Activated CD4-positive, alpha-beta memory T cell treated with anti-CD3 and anti-CD28 coated beads for 36 hours (primary cell): Measurements from ENCODE around the gene CDON. TPM values are rescaled to one million over a fixed set of nuclear protein-coding genes. Genes with fewer than 3 reads are reported as not detected.
"Not testable (repeated sequence)": the region's sequence is repeated elsewhere in the genome, so short reads cannot be mapped to it uniquely, and the experiment has no call there.

ENCODE experiments used
- CTCF ChIA-PET: fragments of 350-600 bp; sonication (Branson Sonifier 250); formaldehyde crosslinking; loops from one replicate; lab custom pipeline; 2021; ENCODE audit warnings: antibody characterized with exemption, inconsistent platforms; lab: Charles Lee
- POLR2A ChIA-PET: fragments of 350-600 bp; sonication (Branson Sonifier 250); formaldehyde crosslinking; loops from one replicate; lab custom pipeline; 2021; ENCODE audit warnings: antibody characterized with exemption; lab: Charles Lee
- DNase-seq: peaks from one replicate; pipeline ENCODE4 v3.0.0-alpha.2; 2020
- H3K27ac Mint-ChIP-seq: one replicate; pipeline ENCODE4 v1.8.0; 2021; ENCODE audit warnings: mixed read lengths
- H3K27me3 Mint-ChIP-seq: one replicate; pipeline ENCODE4 v1.8.0; 2021; ENCODE audit warnings: mixed read lengths
- H3K36me3 Mint-ChIP-seq: one replicate; pipeline ENCODE4 v1.8.0; 2021; ENCODE audit warnings: mixed read lengths
- H3K4me1 Mint-ChIP-seq: one replicate; pipeline ENCODE4 v1.8.0; 2021; ENCODE audit warnings: low read depth, mixed read lengths
- H3K4me3 Mint-ChIP-seq: one replicate; pipeline ENCODE4 v1.8.0; 2021; ENCODE audit warnings: mild to moderate bottlenecking, mixed read lengths
- H3K9me3 Mint-ChIP-seq: one replicate; pipeline ENCODE4 v1.8.0; 2021; ENCODE audit warnings: mixed read lengths
- intact Hi-C: fragments of 100-400 bp; cut with micrococcal nuclease; formaldehyde crosslinking; loops from one replicate; pipeline ENCODE4 v1.15.1; 2023
- total RNA-seq, 2 experiments: library from RNA; stranded (reverse); gene quantifications; one replicate each; pipeline ENCODE4 v1.2.3, GENCODE V29; 2021

Gene CDON
- total RNA-seq, 2 experiments from 2014 or later, result 2.5 to 2.7 TPM

DNA sequence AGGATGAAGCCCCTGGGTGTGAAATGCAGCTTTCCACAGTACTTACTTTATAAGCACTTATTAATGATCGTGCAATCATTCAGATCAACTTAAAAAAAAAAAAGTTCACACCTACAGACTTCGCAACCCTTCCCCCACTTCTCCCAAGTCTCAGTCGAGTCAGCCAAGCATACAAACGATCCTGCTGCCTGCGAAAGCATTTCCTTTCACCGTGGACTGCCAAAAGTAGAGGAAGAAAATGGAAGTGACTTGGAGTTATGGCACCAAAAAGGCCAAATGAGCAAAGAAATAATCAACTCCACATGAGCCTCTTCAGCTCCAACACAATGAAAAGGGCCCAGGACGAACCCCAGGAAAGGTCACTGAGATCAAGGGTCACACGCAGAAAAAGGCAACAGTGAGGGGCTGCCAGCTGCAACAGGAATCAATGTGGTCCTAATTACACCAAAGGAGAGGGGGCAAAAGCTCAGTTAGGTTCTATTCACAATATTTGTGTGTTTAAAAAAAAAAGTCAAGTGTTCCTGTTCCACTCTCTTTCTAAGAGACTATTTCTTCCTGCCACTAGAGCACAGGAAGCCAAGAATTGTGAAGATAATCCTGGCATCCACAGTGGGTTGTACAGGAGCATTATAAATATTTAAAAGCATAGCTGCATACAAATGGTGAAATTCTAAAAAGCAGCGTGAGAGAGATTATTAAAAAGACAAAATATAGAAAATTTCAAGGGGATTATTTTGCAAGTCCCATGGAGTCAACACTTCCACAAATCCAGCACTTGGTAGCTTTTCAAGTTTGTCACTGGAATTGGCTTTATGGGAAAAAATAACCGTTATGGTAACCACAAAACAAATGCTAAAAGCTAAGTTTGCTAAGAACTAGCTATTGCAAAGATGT lies 28.4 kb downstream of the CDON start:
- no peak for DNase-seq
- Mint-ChIP-seq H3K27ac (no peak overlapping the region), H3K4me3 (no peak overlapping the region), H3K36me3 (no peaks in the 10 kb centered on the region), H3K27me3 (no peaks in the 10 kb centered on the region), H3K9me3 (no peaks in the 10 kb centered on the region), H3K4me1 (no peaks in the 10 kb centered on the region)
- ChIA-PET CTCF (no interaction called here), POLR2A (no interaction called here)
- intact Hi-C loops, result no loop called here

DNA sequence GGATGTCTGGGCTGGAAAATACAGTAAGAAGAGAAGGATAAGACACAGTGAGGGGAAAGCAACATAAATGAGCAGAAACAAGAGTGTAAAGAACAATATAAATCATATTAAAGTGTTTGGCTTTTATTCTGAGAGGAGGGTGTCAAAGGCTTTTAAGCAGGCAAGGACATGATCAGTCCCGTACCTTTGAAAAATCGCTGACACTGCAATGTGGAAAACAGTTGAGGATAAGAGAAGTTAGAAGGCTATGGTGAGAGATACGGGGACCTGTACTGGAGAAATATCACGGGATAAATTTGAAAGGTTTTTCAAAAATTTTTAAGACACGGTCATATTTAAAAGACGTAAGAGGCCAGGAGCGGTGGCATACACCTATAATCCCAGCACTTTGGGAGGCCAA lies 30.3 kb downstream of the CDON start:
- no peaks in the 10 kb centered on the region for H3K27me3 Mint-ChIP-seq
- no peaks in the 10 kb centered on the region for H3K9me3 Mint-ChIP-seq
- H3K27ac Mint-ChIP-seq, result no peak overlapping the region
- no peak overlapping the region for H3K4me3 Mint-ChIP-seq
- no peak for DNase-seq
- H3K36me3 Mint-ChIP-seq, result no peaks in the 10 kb centered on the region
- intact Hi-C loops, result no loop called here
- H3K4me1 Mint-ChIP-seq, result no peaks in the 10 kb centered on the region
- POLR2A ChIA-PET, result no interaction called here
- CTCF ChIA-PET, result no interaction called here

GRCh38 chr11:126029805-126030204 lies 32.9 kb downstream of the CDON start:
- H3K4me1 Mint-ChIP-seq, result no peaks in the 10 kb centered on the region
- no peaks in the 10 kb centered on the region for H3K9me3 Mint-ChIP-seq
- POLR2A ChIA-PET, result no interaction called here
- DNase-seq, result no peak
- no peak overlapping the region for H3K4me3 Mint-ChIP-seq
- intact Hi-C loops, result no loop called here
- no peak overlapping the region for H3K27ac Mint-ChIP-seq
- CTCF ChIA-PET, result no interaction called here
- no peaks in the 10 kb centered on the region for H3K27me3 Mint-ChIP-seq
- no peaks in the 10 kb centered on the region for H3K36me3 Mint-ChIP-seq

DNA sequence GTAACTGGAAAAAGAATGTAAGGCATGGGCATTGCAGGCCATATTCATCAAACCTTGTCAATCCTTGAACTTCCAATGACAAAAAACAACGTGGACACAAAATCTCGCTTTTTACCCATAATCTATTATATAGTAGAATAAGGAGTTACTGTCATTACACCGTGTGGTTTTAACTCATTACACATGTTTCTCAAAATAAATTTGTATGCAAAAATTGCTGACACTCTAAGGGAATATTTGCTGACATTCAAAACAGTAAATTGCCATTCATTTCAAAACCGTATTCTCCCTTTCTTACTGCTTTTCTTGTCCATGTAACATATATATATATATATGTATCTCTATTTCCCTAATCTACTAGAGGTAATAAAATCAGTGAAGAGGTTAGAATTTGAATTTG lies 33.4 kb downstream of the CDON start:
- H3K27me3 Mint-ChIP-seq, result no peaks in the 10 kb centered on the region
- no peaks in the 10 kb centered on the region for H3K9me3 Mint-ChIP-seq
- intact Hi-C loops, result no loop called here
- no peak overlapping the region for H3K27ac Mint-ChIP-seq
- ChIA-PET POLR2A (no interaction called here), CTCF (no interaction called here)
- DNase-seq, result no peak
- no peaks in the 10 kb centered on the region for H3K4me1 Mint-ChIP-seq
- H3K36me3 Mint-ChIP-seq, result no peaks in the 10 kb centered on the region
- H3K4me3 Mint-ChIP-seq, result no peak overlapping the region

- H3K4me1 Mint-ChIP-seq, intact Hi-C loops, H3K9me3 Mint-ChIP-seq, CTCF ChIA-PET, H3K27ac Mint-ChIP-seq, H3K4me3 Mint-ChIP-seq, POLR2A ChIA-PET, H3K36me3 Mint-ChIP-seq, DNase-seq, H3K27me3 Mint-ChIP-seq: not testable (repeated sequence)
Measured at GRCh38 chr11:126028534-126028933, 34.1 kb downstream of the CDON start.

DNA sequence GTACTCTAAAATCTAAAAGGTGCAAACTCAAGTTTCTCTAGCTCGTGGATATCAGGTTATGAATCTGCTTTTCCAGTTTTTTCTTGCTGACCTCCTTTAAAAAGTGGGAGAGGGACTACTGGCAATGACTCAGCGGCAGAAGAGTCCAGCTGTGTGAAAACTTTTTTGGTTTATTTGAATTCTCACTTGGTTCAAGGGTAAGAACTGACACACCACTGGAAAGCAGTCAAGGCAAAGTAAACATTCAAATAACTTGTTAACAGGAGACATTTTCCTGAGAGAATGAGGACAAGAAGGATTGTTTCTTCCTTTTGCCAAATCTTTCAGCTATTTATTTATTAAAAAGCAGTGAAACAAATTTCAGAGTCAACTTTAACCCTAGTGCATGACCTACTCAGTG lies 36.1 kb downstream of the CDON start:
- Mint-ChIP-seq H3K27ac (no peak overlapping the region), H3K36me3 (no peaks in the 10 kb centered on the region), H3K4me3 (no peak overlapping the region), H3K4me1 (no peaks in the 10 kb centered on the region), H3K27me3 (no peaks in the 10 kb centered on the region), H3K9me3 (no peaks in the 10 kb centered on the region)
- CTCF ChIA-PET, result no interaction called here
- intact Hi-C loops, result no loop called here
- DNase-seq, result no peak
- POLR2A ChIA-PET, result no interaction called here

- Mint-ChIP-seq H3K27ac (no peak overlapping the region), H3K4me1 (no peaks in the 10 kb centered on the region), H3K27me3 (no peaks in the 10 kb centered on the region), H3K9me3 (no peaks in the 10 kb centered on the region), H3K36me3 (no peaks in the 10 kb centered on the region), H3K4me3 (no peak overlapping the region)
- DNase-seq, result no peak
- POLR2A ChIA-PET, result no interaction called here
- intact Hi-C loops, result no loop called here
- CTCF ChIA-PET, result no interaction called here
Measured at GRCh38 chr11:126025822-126026221, 36.8 kb downstream of the CDON start.

DNA sequence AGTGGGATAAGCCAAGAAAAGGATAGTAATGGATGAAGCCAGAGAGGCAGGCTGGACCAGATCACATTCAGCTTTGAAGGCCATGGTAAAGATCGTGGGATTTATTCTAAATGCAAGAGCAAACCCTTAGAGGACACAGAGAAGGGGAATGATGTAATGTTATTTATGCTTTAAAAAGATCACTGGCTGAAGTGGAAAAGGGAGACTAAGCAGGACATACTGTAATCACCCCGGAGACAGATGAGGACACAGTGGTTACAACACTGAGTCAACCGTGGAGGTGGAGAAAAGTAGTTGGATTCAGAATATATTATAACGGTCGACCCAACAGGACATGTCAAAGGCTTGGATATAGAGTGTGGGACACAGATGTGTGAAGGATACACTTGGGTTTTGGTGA lies 38.5 kb downstream of the CDON start:
- no peaks in the 10 kb centered on the region for H3K27me3 Mint-ChIP-seq
- no peak overlapping the region for H3K4me3 Mint-ChIP-seq
- ChIA-PET POLR2A (no interaction called here), CTCF (no interaction called here)
- DNase-seq, result no peak
- no peaks in the 10 kb centered on the region for H3K4me1 Mint-ChIP-seq
- intact Hi-C loops, result no loop called here
- H3K27ac Mint-ChIP-seq, result no peak overlapping the region
- peaks cover under 1% of the 10 kb centered on the region for H3K36me3 Mint-ChIP-seq
- H3K9me3 Mint-ChIP-seq, result no peaks in the 10 kb centered on the region

DNA sequence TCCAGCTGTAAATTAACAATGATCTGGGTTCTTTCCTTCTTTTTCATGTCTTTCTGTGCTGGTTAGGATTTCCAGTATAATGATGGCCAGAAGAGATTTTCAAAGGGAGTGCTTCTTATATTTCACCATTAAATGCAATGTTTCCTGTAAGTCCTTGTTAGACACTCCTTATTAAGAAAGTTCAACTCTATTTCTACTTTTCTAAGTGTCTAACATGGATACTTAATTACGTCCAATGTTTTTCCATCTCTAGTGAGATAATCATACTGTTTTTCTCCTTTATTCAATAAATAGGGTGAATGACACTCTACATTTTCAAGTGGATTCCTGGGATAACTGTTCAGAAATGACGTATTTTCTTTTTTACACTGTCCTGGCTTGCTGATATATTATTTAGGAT lies 49.8 kb downstream of the CDON start:
- POLR2A ChIA-PET, result no interaction called here
- CTCF ChIA-PET, result no interaction called here
- intact Hi-C loops, result no loop called here
- no peak for DNase-seq
- Mint-ChIP-seq H3K9me3 (no peaks in the 10 kb centered on the region), H3K27me3 (no peaks in the 10 kb centered on the region), H3K4me3 (no peak overlapping the region), H3K27ac (no peak overlapping the region), H3K36me3 (peaks cover 3% of the 10 kb centered on the region), H3K4me1 (no peaks in the 10 kb centered on the region)

- H3K4me1 Mint-ChIP-seq, result no peaks in the 10 kb centered on the region
- H3K36me3 Mint-ChIP-seq, result peaks cover 3% of the 10 kb centered on the region
- CTCF ChIA-PET, result no interaction called here
- POLR2A ChIA-PET, result no interaction called here
- no peak overlapping the region for H3K27ac Mint-ChIP-seq
- H3K4me3 Mint-ChIP-seq, result no peak overlapping the region
- H3K27me3 Mint-ChIP-seq, result no peaks in the 10 kb centered on the region
- H3K9me3 Mint-ChIP-seq, result no peaks in the 10 kb centered on the region
- intact Hi-C loops, result no loop called here
- DNase-seq, result no peak
Measured at GRCh38 chr11:126011754-126012153, 50.9 kb downstream of the CDON start.

- Mint-ChIP-seq H3K4me3 (no peak overlapping the region), H3K36me3 (peaks cover 3% of the 10 kb centered on the region), H3K27ac (no peak overlapping the region), H3K27me3 (no peaks in the 10 kb centered on the region), H3K4me1 (no peaks in the 10 kb centered on the region), H3K9me3 (no peaks in the 10 kb centered on the region)
- CTCF ChIA-PET, result no interaction called here
- DNase-seq, result no peak
- intact Hi-C loops, result no loop called here
- POLR2A ChIA-PET, result no interaction called here
Measured at GRCh38 chr11:126011265-126011664, 51.4 kb downstream of the CDON start.

DNA sequence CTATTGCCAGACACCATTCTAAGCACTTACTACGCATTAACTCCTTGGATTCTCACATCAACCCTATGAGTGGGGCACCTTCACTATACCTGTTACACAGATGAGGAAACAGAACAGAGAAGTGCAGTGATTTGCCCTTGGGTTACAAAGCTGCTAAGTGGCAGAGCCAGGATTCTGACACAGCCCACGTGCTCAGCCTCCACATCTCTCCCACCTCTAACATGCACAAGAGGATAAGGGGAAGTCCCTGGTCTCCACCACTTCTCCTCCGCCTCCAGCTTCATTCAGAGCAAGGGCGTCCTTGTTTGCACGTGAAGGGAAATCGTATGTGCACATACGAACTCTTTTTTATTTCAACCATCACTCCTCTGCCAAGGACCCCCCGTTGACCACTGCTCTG lies 53.7 kb downstream of the CDON start:
- intact Hi-C loops, result no loop called here
- Mint-ChIP-seq H3K27ac (no peak overlapping the region), H3K27me3 (no peaks in the 10 kb centered on the region), H3K4me1 (no peaks in the 10 kb centered on the region), H3K36me3 (no peaks in the 10 kb centered on the region), H3K4me3 (no peak overlapping the region), H3K9me3 (no peaks in the 10 kb centered on the region)
- ChIA-PET POLR2A (no interaction called here), CTCF (no interaction called here)
- DNase-seq, result no peak

DNA sequence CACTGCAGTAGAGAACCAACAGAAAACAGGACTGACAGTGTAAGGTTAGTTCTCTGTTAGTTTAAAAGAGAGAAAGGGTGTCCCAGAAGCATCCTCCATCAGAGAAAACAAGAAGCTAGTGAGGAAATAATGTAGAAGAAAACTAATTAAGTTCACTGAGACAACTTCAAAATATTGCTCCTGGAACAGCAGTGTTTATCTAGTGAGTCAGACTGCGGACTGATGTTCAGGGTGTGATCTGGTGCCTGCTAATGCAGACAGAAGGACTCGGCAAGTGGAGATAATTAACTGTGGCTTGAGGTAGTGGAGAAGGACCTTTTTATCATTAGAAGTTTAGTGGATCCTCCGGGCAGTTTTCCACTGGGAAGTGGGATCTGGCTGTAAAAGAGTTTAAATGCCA lies 55.4 kb downstream of the CDON start:
- no peak for DNase-seq
- ChIA-PET POLR2A (no interaction called here), CTCF (no interaction called here)
- no peaks in the 10 kb centered on the region for H3K9me3 Mint-ChIP-seq
- no peak overlapping the region for H3K27ac Mint-ChIP-seq
- no peaks in the 10 kb centered on the region for H3K36me3 Mint-ChIP-seq
- H3K4me1 Mint-ChIP-seq, result peaks cover 7% of the 10 kb centered on the region
- no peak overlapping the region for H3K4me3 Mint-ChIP-seq
- H3K27me3 Mint-ChIP-seq, result no peaks in the 10 kb centered on the region
- intact Hi-C loops, result no loop called here
